ENCODE data around the gene ZNF488. TPM values are rescaled to one million over a fixed set of nuclear protein-coding genes. Genes with fewer than 3 reads are reported as not detected.

Gene ZNF488
- total RNA-seq, 2 experiments from 2014 or later: 0.08 to 0.10 TPM

DNA sequence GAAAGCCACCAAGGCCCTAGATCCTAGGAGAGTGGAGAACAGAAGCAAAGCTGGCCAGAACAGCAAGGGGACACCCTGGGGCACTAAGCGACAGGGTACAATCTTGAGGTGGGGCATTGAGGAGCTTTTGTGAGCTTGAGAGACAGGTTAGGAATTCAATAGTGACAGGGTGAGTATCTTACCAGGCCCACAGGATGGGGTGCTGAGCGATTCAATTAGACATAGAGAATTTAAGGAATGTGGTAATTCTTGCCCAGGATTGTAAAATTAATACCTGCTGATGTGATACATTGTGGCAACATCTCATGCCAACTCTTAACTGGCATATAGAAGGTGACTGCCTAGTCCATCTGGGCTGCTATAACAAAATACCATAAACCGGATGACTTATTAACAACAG, 21.9 kb downstream of the ZNF488 start:
- ChIA-PET POLR2A (no interaction called here), CTCF (interaction anchor here (0.9 to 1.4 kb wide), 3 partner anchors 10 to 17 kb away, joined by 3 to 4 read pairs (median 3); no protein-coding TSS in a partner anchor)
- no peaks in the 10 kb centered on the region for H3K9me3 Mint-ChIP-seq
- H3K27me3 Mint-ChIP-seq: peaks cover 9% of the 10 kb centered on the region
- no peaks in the 10 kb centered on the region for H3K4me1 Mint-ChIP-seq
- no peak overlapping the region for H3K4me3 Mint-ChIP-seq
- no peak overlapping the region for H3K27ac Mint-ChIP-seq
- no peak for DNase-seq
- H3K36me3 Mint-ChIP-seq (ENCODE audit: low read depth): no peaks in the 10 kb centered on the region

DNA sequence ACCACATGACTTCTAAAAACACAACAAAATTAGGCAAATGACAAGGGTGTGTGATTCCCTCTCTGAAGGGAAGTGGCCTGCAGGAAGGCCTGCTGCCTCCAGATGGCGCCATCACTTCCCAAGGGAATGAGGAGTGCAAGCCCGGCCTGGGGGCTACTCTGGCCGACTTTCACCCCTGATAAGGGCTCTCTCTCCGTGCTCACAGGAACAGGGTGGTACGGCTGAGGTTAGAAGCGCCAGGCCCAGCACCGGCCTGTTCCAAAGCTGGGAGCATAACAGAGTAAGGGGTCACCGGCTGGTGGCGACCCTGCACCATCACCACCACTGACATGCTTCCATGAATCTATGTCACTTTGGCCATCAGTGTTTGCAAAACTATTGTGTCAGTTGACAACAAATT, 22.8 kb downstream of the ZNF488 start:
- no peak overlapping the region for H3K27ac Mint-ChIP-seq
- no peaks in the 10 kb centered on the region for H3K4me1 Mint-ChIP-seq
- H3K36me3 Mint-ChIP-seq (ENCODE audit: low read depth): no peaks in the 10 kb centered on the region
- CTCF ChIA-PET: interaction anchor here (0.9 to 1.4 kb wide), 3 partner anchors 11 to 16 kb away, joined by 3 to 4 read pairs (median 3); no protein-coding TSS in a partner anchor
- no peak for DNase-seq
- no peak overlapping the region for H3K4me3 Mint-ChIP-seq
- POLR2A ChIA-PET: no interaction called here
- no peaks in the 10 kb centered on the region for H3K9me3 Mint-ChIP-seq
- peaks cover 9% of the 10 kb centered on the region for H3K27me3 Mint-ChIP-seq

DNA sequence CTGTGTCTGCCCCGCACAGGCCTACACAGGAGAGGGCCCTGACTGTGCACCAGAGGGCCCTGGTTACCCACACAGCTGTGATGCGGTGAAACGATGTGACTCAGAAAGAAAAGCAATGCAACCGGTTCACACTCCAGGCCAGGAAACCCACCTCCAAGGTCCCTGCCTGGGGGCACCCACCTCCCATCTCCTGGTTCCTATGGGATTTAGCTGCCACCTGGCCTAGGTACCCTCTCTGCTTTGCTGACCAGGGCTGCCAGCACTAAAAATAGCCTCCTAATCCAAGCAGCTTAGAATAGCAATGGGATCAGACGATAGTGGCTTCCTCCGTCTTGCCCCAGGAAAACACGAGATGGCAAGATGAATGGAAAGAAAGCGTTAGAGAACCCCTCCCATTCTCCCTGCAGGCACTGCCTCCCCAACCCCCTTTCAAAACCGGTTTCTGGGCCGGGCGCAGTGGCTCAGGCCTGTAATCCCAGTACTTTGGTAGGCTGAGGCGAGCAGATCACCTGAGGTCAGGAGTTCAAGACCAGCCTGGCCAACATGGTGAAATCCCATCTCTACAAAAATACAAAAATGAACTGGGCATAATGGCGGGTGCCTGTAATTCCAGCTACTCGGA, 23.6 kb downstream of the ZNF488 start:
- Mint-ChIP-seq H3K27me3 (peaks cover 9% of the 10 kb centered on the region), H3K36me3 (ENCODE audit: low read depth) (no peaks in the 10 kb centered on the region), H3K4me1 (no peaks in the 10 kb centered on the region), H3K4me3 (no peak overlapping the region), H3K9me3 (no peaks in the 10 kb centered on the region), H3K27ac (no peak overlapping the region)
- no peak for DNase-seq
- POLR2A ChIA-PET: no interaction called here
- CTCF ChIA-PET: no interaction called here

- H3K9me3 Mint-ChIP-seq: no peaks in the 10 kb centered on the region
- H3K4me3 Mint-ChIP-seq: no peak overlapping the region
- CTCF ChIA-PET: no interaction called here
- POLR2A ChIA-PET: no interaction called here
- H3K4me1 Mint-ChIP-seq: no peaks in the 10 kb centered on the region
- DNase-seq: no peak
- peaks cover 7% of the 10 kb centered on the region for H3K27me3 Mint-ChIP-seq
- H3K27ac Mint-ChIP-seq: no peak overlapping the region
- H3K36me3 Mint-ChIP-seq (ENCODE audit: low read depth): no peaks in the 10 kb centered on the region
Measured at GRCh38 chr10:47359626-47360418, 24.3 kb downstream of the ZNF488 start.

- Mint-ChIP-seq H3K27me3 (peaks cover 5% of the 10 kb centered on the region), H3K36me3 (ENCODE audit: low read depth) (no peaks in the 10 kb centered on the region), H3K27ac (no peak overlapping the region), H3K4me3 (no peak overlapping the region), H3K4me1 (no peaks in the 10 kb centered on the region), H3K9me3 (no peaks in the 10 kb centered on the region)
- ChIA-PET POLR2A (no interaction called here), CTCF (no interaction called here)
- no peak for DNase-seq
Measured at GRCh38 chr10:47359101-47359500, 25.0 kb downstream of the ZNF488 start.

DNA sequence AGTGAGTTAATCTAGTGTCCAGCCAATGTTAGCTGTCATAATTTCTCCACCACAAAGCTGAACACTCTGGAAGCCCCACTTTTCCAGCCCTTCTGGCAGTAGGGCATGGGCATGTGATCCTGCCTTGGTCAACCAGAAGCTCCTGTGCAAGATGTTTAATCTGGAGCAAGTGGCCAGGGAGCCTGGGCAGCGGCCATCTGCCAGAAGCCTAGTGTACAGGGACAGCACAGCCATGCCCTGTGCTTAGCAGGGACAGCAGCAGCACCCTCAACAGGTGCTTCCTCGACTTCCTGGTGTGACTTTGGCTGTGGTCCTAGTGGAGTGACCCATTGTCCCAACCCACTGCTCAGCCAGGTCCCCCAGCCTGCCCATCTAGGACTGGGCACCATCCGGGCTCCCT, 25.6 kb downstream of the ZNF488 start:
- ChIA-PET POLR2A (no interaction called here), CTCF (no interaction called here)
- peaks cover 5% of the 10 kb centered on the region for H3K27me3 Mint-ChIP-seq
- H3K36me3 Mint-ChIP-seq (ENCODE audit: low read depth): no peaks in the 10 kb centered on the region
- no peaks in the 10 kb centered on the region for H3K9me3 Mint-ChIP-seq
- H3K4me3 Mint-ChIP-seq: no peak overlapping the region
- no peak for DNase-seq
- H3K27ac Mint-ChIP-seq: no peak overlapping the region
- H3K4me1 Mint-ChIP-seq: no peaks in the 10 kb centered on the region

GRCh38 chr10:47357911-47358310, 26.2 kb downstream of the ZNF488 start:
- Mint-ChIP-seq H3K36me3 (ENCODE audit: low read depth) (no peaks in the 10 kb centered on the region), H3K9me3 (no peaks in the 10 kb centered on the region), H3K4me1 (no peaks in the 10 kb centered on the region), H3K27ac (no peak overlapping the region), H3K27me3 (peaks cover 5% of the 10 kb centered on the region), H3K4me3 (no peak overlapping the region)
- ChIA-PET CTCF (interaction anchor here (0.7 kb wide), 1 partner anchor 17 kb away, joined by 3 read pairs; no protein-coding TSS in a partner anchor), POLR2A (no interaction called here)
- DNase-seq: no peak

GRCh38 chr10:47357131-47357582, 26.9 kb downstream of the ZNF488 start:
- Mint-ChIP-seq H3K27ac (no peak overlapping the region), H3K27me3 (peaks cover 4% of the 10 kb centered on the region), H3K36me3 (ENCODE audit: low read depth) (no peaks in the 10 kb centered on the region), H3K4me3 (no peak overlapping the region), H3K4me1 (no peaks in the 10 kb centered on the region), H3K9me3 (no peaks in the 10 kb centered on the region)
- DNase-seq: no peak
- ChIA-PET CTCF (interaction anchor here (0.7 kb wide), 1 partner anchor 16 kb away, joined by 3 read pairs; no protein-coding TSS in a partner anchor), POLR2A (no interaction called here)

GRCh38 chr10:47356708-47357107, 27.4 kb downstream of the ZNF488 start:
- Mint-ChIP-seq H3K4me1 (no peaks in the 10 kb centered on the region), H3K36me3 (ENCODE audit: low read depth) (no peaks in the 10 kb centered on the region), H3K27ac (no peak overlapping the region), H3K4me3 (no peak overlapping the region), H3K27me3 (no peaks in the 10 kb centered on the region), H3K9me3 (no peaks in the 10 kb centered on the region)
- POLR2A ChIA-PET: no interaction called here
- DNase-seq: no peak
- CTCF ChIA-PET: no interaction called here

DNA sequence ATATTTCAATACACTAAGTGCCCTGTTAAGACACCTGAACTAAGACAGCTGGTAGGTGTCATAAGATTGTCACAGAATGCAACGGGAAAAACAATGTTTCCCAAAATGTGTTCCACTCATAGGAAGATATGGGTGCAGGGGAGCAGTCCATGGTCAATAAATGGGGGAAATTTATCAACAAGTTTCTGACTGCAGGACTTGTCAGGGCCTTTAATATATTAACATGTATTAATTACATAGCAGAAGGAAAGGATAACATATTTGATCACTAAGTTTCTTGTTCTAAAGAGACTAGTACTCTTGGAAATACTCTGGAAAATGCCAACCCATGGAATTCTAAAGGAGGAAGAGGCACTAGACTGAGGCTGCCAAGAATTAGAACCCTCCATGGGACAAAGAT, 29.2 kb downstream of the ZNF488 start:
- Mint-ChIP-seq H3K4me3 (no peak overlapping the region), H3K36me3 (ENCODE audit: low read depth) (no peaks in the 10 kb centered on the region), H3K4me1 (no peaks in the 10 kb centered on the region), H3K9me3 (no peaks in the 10 kb centered on the region), H3K27ac (no peak overlapping the region), H3K27me3 (no peaks in the 10 kb centered on the region)
- no peak for DNase-seq
- CTCF ChIA-PET: interaction anchor here (1.4 kb wide), 1 partner anchor 307 kb away, joined by 4 read pairs; no protein-coding TSS in a partner anchor
- POLR2A ChIA-PET: no interaction called here

DNA sequence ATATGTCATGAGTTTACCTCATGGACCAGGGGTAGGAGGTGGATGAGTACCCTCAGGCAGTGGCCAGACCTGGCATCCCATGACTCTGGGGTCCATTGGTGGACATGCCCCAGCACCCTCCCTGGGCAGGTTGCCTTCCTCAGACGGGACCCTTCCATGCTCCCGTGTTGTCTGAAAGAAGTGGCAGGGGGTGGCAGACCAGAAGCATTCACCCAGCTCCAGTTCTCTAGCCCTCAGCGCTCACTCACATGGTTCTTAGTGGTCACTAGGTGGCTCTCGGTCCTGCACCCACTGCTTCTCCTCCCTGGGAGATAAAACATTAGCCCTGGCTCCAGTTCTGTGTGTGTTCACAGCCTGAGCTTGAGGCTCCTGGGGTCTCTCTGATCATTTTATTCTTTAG, 29.9 kb downstream of the ZNF488 start:
- H3K4me3 Mint-ChIP-seq: no peak overlapping the region
- no peaks in the 10 kb centered on the region for H3K9me3 Mint-ChIP-seq
- no peaks in the 10 kb centered on the region for H3K27me3 Mint-ChIP-seq
- no peaks in the 10 kb centered on the region for H3K36me3 Mint-ChIP-seq (ENCODE audit: low read depth)
- DNase-seq: no peak
- ChIA-PET CTCF (no interaction called here), POLR2A (no interaction called here)
- H3K27ac Mint-ChIP-seq: no peak overlapping the region
- H3K4me1 Mint-ChIP-seq: no peaks in the 10 kb centered on the region

- Mint-ChIP-seq H3K4me3 (no peak overlapping the region), H3K4me1 (no peaks in the 10 kb centered on the region), H3K27ac (no peak overlapping the region), H3K9me3 (no peaks in the 10 kb centered on the region), H3K27me3 (no peaks in the 10 kb centered on the region), H3K36me3 (ENCODE audit: low read depth) (no peaks in the 10 kb centered on the region)
- no peak for DNase-seq
- ChIA-PET CTCF (no interaction called here), POLR2A (no interaction called here)
Measured at GRCh38 chr10:47353351-47353750, 30.7 kb downstream of the ZNF488 start.

- CTCF ChIA-PET: no interaction called here
Measured at GRCh38 chr10:47351899-47352815, 31.9 kb downstream of the ZNF488 start.

More at GRCh38 chr10:47351899-47352815, 31.9 kb downstream of the ZNF488 start:
- no peaks in the 10 kb centered on the region for H3K9me3 Mint-ChIP-seq
- no peak overlapping the region for H3K27ac Mint-ChIP-seq
- no peaks in the 10 kb centered on the region for H3K36me3 Mint-ChIP-seq (ENCODE audit: low read depth)
- H3K4me3 Mint-ChIP-seq: no peak overlapping the region
- POLR2A ChIA-PET: no interaction called here
- H3K27me3 Mint-ChIP-seq: no peaks in the 10 kb centered on the region
- no peak for DNase-seq
- no peaks in the 10 kb centered on the region for H3K4me1 Mint-ChIP-seq

Data from activated CD4-positive, alpha-beta memory T cell treated with anti-CD3 and anti-CD28 coated beads, Interleukin-2, amount 10 ng/mL, durations not matched to agents 7 days and 5 days (primary cell).